Heart right ventricle (tissue), 16 donors: ENCODE data around the gene TPRG1L. TPM values are rescaled to one million over a fixed set of nuclear protein-coding genes. Genes with fewer than 3 reads are reported as not detected.

Experiments
- ATAC-seq, 8 donors: fragments of 200-7000 bp; cut with Tn5 transposase; one replicate each; pipeline ENCODE4 v1.9.1; 2020; ENCODE audit warnings: mild to moderate bottlenecking in 8 of 8, moderate library complexity in 8 of 8, moderate number of reproducible peaks in 1 of 8
- DNase-seq, 2 donors: peaks; one replicate each; pipeline ENCODE4 v3.0.0-alpha.2; 2020
- H3K27ac ChIP-seq, 10 donors: fragments of 200-600 bp; sonication (generic) in 2 of 10; one replicate each; pipeline versions ENCODE4 v1.5.0 to v1.8.0; 2020 to 2022; ENCODE audit warnings: mild to moderate bottlenecking in 3 of 10
- H3K27me3 ChIP-seq, 7 donors: fragments of 200-600 bp; one replicate each; pipeline ENCODE4 v1.8.0; 2021 to 2022; ENCODE audit warnings: mild to moderate bottlenecking in 2 of 7
- H3K36me3 ChIP-seq, 9 donors: fragments of 200-600 bp; sonication (generic) in 1 of 9; one replicate each; pipeline versions ENCODE4 v1.5.0 to v1.8.0; 2020 to 2022; ENCODE audit warnings: mild to moderate bottlenecking in 2 of 9
- H3K4me1 ChIP-seq, 9 donors: fragments of 200-600 bp; sonication (generic) in 1 of 9; one replicate each; pipeline versions ENCODE4 v1.5.0 to v1.8.0; 2020 to 2022; ENCODE audit warnings: mild to moderate bottlenecking in 4 of 9
- H3K4me3 ChIP-seq, 10 donors: fragments of 200-600 bp; sonication (generic) in 2 of 10; one replicate each; pipeline versions ENCODE4 v1.5.0 to v1.8.0; 2020 to 2022; ENCODE audit warnings: mild to moderate bottlenecking in 7 of 10, moderate library complexity in 2 of 10
- H3K9me3 ChIP-seq, 11 donors: fragments of 200-600 bp in 10 of 11; sonication (generic) in 2 of 11; one replicate each; pipeline versions ENCODE4 v1.5.0 to v1.8.0; 2013 to 2022; ENCODE audit warnings: mild to moderate bottlenecking in 2 of 11, control low read depth in 1 of 11, moderate library complexity in 1 of 11
- WGBS, 2 donors: extraction: QIAGEN DNeasy Blood & Tissue Kit; methylation state at CpG; one replicate each; pipeline ENCODE4 v1.1.7; 2013; ENCODE audit warnings: inconsistent platforms in 1 of 2; 5-methylcytosine and 5-hydroxymethylcytosine counted together
- intact Hi-C, 10 donors: fragments of 100-400 bp; cut with DNase I; formaldehyde crosslinking; loops; one replicate each; pipeline versions ENCODE4 v1.11.1 to v1.14.2; 2022
- polyA plus RNA-seq, 2 donors: library from polyadenylated mRNA; stranded (reverse); fragments of 200-250 nt; gene quantifications; one replicate each; pipeline ENCODE4 v1.2.3, GENCODE V29; 2013
- total RNA-seq, 10 donors: library from RNA; stranded (reverse); fragmentation: NEBNext Ultra II Directional in 3 of 10; extraction: Animal tissue kit (Norgen Biotek cat#: 25700) in 3 of 10; gene quantifications; one replicate each; pipeline versions ENCODE4 v1.2.1 to v1.2.4, GENCODE V29; 2021 to 2023
- TF ChIP-seq, protein P1 (sequence below), 9 donors: fragments of 200-600 bp; sonication (generic) in 2 of 9; IDR thresholded peaks; one replicate each; pipeline versions ENCODE4 v1.5.0 to v1.8.0; 2021 to 2022; ENCODE audit warnings: antibody characterized with exemption in 9 of 9, mild to moderate bottlenecking in 5 of 9, moderate library complexity in 1 of 9
- donor health status: Arrhythmogenic right ventricular cardiomyopathy.
- donor health status: ischemic (EF 13 %, LVEDD 7.1; RV severe dilation, severe dysfunction).
- donor health status: healthy with polysubstance abuse.
- donor health status: DM: no; HTN: yes; CAD: no.
- donor health status: DM: no; HTN: no; CAD: no.
- donor health status: ischemic (EF 25% LVEDD 6.9; RV normal size, moderate dysfunction).
- donor health status: ischemic (EF 25% LVEDD 5.7; RV mildly dilated, moderate dysfunction).
- donor health status: healthy.
- donor health status: DM: yes; HTN: yes; CAD: no.
- donor health status: Ischemic cardiomyopathy.
- donor health status: ischemic (EF 35%, LVEDD 5.7; RV mildly dilated, moderate dysfunction).
- donor health status: nonischemic (EF 11% LVEDD 7.7; RV severe dilation, severe dysfunction).
- donor health status: DM: yes; HTN: yes; CAD: no.
- donor health status: PGD.
- donor health status: ischemic (EF 29% LVEDD 5.4; RV normal size, mild dysfunction).
- donor health status: nonischemic (EF 23%, LVEDD 6.1; RV moderate dilation, normal function).

Gene TPRG1L
- total and polyA plus RNA-seq, 12 donors, result 15.1 to 60.7 (median 49.0) TPM

DNA sequence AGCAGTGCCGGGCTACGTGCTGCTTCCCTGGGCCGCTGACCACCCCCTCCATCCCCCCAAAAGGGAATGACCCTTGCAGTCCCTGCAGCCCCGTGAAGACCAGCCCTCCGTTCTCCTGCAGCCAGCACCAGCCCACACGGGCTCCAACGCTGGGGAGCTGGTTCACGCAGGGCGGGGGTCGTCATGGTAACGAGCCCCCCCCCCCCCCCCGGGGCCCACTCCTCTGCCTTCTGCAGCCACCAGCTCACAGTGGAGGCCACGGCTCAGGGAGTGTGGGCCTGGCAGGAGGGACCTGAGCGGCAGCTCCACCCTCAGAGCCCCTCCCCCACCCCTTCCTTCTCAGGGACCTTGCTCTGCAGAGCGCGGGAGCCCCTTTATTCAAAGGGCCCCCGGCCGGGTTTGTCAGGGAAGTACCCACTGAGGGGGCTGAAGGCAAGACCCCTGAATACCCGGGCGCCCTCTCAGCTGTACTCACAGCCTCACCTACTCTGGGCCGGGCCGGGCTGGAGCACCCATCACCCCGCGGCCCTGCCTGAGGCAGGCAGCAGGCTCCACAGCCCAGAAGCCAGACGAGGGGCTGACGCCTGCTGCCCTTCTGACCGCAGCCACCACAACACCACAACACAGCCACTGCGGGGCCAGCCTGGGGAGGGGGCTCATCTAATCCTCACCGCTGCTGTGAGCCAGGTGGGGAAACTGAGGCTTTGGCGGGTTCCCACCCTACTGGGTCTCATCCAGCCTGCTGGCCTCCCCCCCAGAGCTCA is 26.1 kb upstream of the TPRG1L start:
- intact Hi-C loops, result no loop called here
- Histone ChIP-seq H3K27me3 (no peaks in the 10 kb centered on the region), H3K9me3 (no peaks in the 10 kb centered on the region), H3K27ac (no peak overlapping the region), H3K4me3 (peak overlapping the region in 6 of 10 donors; percentile 2 to 39 (median 12)), H3K36me3 (no peaks in the 10 kb centered on the region), H3K4me1 (peaks cover 9 to 25% (median 23%) of the 10 kb centered on the region in 9 donors)
- no peak for DNase-seq
- ATAC-seq, result peak in 2 of 8 donors; percentile 6 to 11
- TF ChIP-seq, protein P1, sequence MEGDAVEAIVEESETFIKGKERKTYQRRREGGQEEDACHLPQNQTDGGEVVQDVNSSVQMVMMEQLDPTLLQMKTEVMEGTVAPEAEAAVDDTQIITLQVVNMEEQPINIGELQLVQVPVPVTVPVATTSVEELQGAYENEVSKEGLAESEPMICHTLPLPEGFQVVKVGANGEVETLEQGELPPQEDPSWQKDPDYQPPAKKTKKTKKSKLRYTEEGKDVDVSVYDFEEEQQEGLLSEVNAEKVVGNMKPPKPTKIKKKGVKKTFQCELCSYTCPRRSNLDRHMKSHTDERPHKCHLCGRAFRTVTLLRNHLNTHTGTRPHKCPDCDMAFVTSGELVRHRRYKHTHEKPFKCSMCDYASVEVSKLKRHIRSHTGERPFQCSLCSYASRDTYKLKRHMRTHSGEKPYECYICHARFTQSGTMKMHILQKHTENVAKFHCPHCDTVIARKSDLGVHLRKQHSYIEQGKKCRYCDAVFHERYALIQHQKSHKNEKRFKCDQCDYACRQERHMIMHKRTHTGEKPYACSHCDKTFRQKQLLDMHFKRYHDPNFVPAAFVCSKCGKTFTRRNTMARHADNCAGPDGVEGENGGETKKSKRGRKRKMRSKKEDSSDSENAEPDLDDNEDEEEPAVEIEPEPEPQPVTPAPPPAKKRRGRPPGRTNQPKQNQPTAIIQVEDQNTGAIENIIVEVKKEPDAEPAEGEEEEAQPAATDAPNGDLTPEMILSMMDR (IDR thresholded peaks at IDR 0.05), result no peak
- 47 to 51% methylated on average over 30 of the region's 30 CpGs for WGBS, 2 donors

DNA sequence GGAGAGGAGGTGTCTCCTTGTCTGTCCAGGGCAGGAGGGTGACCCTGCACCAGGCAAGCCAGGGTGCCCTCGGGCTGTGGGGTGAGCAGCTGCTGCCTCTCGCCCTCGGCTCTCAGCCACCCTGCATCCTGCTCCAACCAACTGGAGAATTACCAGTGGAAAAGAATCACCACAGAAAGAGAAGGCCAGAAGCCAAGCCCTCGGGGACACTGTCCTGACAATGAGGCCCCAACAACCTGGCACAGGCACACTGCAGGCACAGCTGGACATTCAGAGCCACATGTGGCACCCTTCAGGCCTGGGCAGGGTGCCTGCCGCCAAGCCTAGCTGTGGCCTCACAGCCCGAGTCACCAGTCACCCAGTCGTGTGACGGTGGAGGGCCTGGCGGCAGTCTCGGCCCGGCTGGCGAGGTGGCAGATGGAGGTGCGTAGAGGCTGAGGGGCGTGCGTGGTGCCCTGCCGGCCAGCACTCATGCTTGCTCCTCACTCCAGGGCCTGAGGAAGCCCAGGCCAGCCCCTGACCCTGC is 25.5 kb upstream of the TPRG1L start:
- intact Hi-C loops, result no loop called here
- H3K27me3 ChIP-seq, result peaks cover 0 to 3% (median 0%) of the 10 kb centered on the region in 7 donors
- H3K27ac ChIP-seq, result no peak overlapping the region
- H3K9me3 ChIP-seq, result no peaks in the 10 kb centered on the region
- no peaks in the 10 kb centered on the region for H3K36me3 ChIP-seq
- DNase-seq (no peak), ATAC-seq (peak in 2 of 8 donors; percentile 15 to 48)
- H3K4me1 ChIP-seq, result peaks cover 9 to 25% (median 23%) of the 10 kb centered on the region in 9 donors
- 89 to 91% methylated on average over 16 of the region's 16 CpGs for WGBS, 2 donors
- TF ChIP-seq, protein P1 (IDR thresholded peaks at IDR 0.05), result no peak
- no peak overlapping the region for H3K4me3 ChIP-seq

DNA sequence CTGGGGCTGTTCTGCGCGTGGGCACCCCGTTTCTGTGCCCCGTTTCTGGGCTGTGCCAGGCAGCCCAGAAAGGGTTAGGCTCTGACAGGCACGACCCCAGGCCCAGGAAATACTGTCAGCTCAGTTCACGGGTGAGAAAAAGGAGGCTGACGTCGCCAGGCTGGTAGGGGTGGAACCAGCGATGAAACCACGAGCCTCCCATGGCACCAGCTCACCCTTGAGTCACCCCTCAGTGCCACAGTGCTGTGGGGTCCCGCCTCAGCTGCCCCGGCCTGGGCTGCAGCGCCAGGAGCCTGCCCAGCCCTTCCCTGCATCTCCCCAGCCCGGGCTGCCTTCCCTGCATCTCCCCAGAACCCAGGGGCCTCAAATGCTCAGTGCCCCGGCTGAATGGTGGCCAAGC is 25.0 kb upstream of the TPRG1L start:
- Histone ChIP-seq H3K27me3 (peaks cover 0 to 4% (median 0%) of the 10 kb centered on the region in 7 donors), H3K9me3 (no peaks in the 10 kb centered on the region), H3K36me3 (no peaks in the 10 kb centered on the region), H3K27ac (no peak overlapping the region), H3K4me1 (peaks cover 9 to 25% (median 23%) of the 10 kb centered on the region in 9 donors), H3K4me3 (no peak overlapping the region)
- no peak for DNase-seq
- no peak for ATAC-seq
- 89 to 90% methylated on average over 15 of the region's 15 CpGs for WGBS, 2 donors
- TF ChIP-seq, protein P1 (IDR thresholded peaks at IDR 0.05), result no peak
- intact Hi-C loops, result no loop called here

DNA sequence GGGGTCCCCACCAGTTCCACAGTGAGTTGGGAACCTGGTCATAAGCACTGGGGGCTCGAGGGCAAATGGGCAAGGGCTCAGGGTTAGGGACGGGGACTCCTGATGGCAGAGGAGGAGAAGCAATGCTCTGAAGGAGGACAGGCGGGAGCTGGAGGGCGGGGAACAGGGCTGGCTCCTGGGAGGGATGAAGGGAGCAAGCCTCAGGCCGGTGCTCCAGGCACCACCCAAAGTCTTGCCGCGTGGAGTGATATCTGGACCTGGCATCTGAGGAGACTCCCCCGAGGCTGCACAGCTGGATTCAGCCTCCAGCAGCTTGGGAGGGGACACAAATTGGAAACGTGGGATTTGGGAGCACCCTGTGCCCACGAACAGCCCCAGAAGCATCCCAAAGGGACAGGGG is 24.5 kb upstream of the TPRG1L start:
- intact Hi-C loops, result no loop called here
- Histone ChIP-seq H3K36me3 (no peaks in the 10 kb centered on the region), H3K27ac (no peak overlapping the region), H3K9me3 (no peaks in the 10 kb centered on the region), H3K27me3 (peaks cover 0 to 4% (median 0%) of the 10 kb centered on the region in 7 donors), H3K4me1 (peaks cover 9 to 25% (median 23%) of the 10 kb centered on the region in 9 donors), H3K4me3 (no peak overlapping the region)
- WGBS, 2 donors, result 82 to 84% methylated on average over 10 of the region's 10 CpGs
- TF ChIP-seq, protein P1 (IDR thresholded peaks at IDR 0.05), result no peak
- no peak for DNase-seq
- ATAC-seq, result no peak
